Osteoblast (primary cell): Measurements from ENCODE around the gene TMCC2. TPM values are rescaled to one million over a fixed set of nuclear protein-coding genes. Genes with fewer than 3 reads are reported as not detected.

ENCODE experiments used
- DNase-seq: peaks from one replicate; pipeline ENCODE4 v3.0.0; 2011; ENCODE audit warnings: low spot score, mixed read lengths; ENCODE audit not compliant: insufficient read length; ENCODE audit errors: missing footprints
- H2AFZ ChIP-seq: 2 replicates; pipeline ENCODE4 v1.6.0; 2011; ENCODE audit warnings: mild to moderate bottlenecking, low read length
- H3K27ac ChIP-seq: 2 replicates; pipeline ENCODE4 v1.5.1; 2011; ENCODE audit warnings: mild to moderate bottlenecking, low read depth, low read length, moderate library complexity
- H3K27me3 ChIP-seq: 2 replicates; pipeline ENCODE4 v1.6.0; 2012; ENCODE audit warnings: mild to moderate bottlenecking, control low read depth, inconsistent platforms, low read length, moderate library complexity; ENCODE audit not compliant: insufficient read depth
- H3K36me3 ChIP-seq: 2 replicates; pipeline ENCODE4 v1.5.1; 2011; ENCODE audit warnings: mild to moderate bottlenecking, low read length, control low read depth, moderate library complexity; ENCODE audit not compliant: insufficient read depth
- H3K4me1 ChIP-seq: 2 replicates; pipeline ENCODE4 v1.5.1; 2011; ENCODE audit warnings: mild to moderate bottlenecking, low read length, control low read depth, moderate library complexity; ENCODE audit not compliant: insufficient read depth
- H3K4me2 ChIP-seq: 2 replicates; pipeline ENCODE4 v1.6.0; 2011; ENCODE audit warnings: mild to moderate bottlenecking, low read length; ENCODE audit not compliant: insufficient read depth
- H3K4me3 ChIP-seq: fragments of 200-600 bp; sonication (generic); 3 replicates; pipeline ENCODE4 v1.5.1; 2012; ENCODE audit warnings: mild to moderate bottlenecking, low read length, inconsistent platforms; ENCODE audit not compliant: insufficient read depth
- H3K79me2 ChIP-seq: 2 replicates; pipeline ENCODE4 v1.6.0; 2012; ENCODE audit warnings: mild to moderate bottlenecking, low read length, control low read depth, inconsistent platforms; ENCODE audit not compliant: insufficient read depth
- H3K9me3 ChIP-seq: 2 replicates; pipeline ENCODE4 v1.5.1; 2011; ENCODE audit warnings: low read depth, low read length, control low read depth
- H4K20me1 ChIP-seq: 2 replicates; pipeline ENCODE4 v1.6.0; 2012; ENCODE audit warnings: mild to moderate bottlenecking, low read length, control low read depth; ENCODE audit not compliant: insufficient read depth
- total RNA-seq: library from RNA; depleted of rRNA; stranded (reverse); fragments of >200 nt; gene quantifications from 2 replicates; pipeline ENCODE4 v1.2.3, GENCODE V29; 2012
- TF ChIP-seq, protein P1 (sequence below): IDR thresholded peaks from 2 replicates; pipeline ENCODE4 v1.5.1; 2011; ENCODE audit warnings: mild to moderate bottlenecking, low read depth, low read length, moderate library complexity; ENCODE audit errors: extremely low read depth

Gene TMCC2
- total RNA-seq, 1 donor: 1.8 TPM

- Histone ChIP-seq H3K36me3 (peaks cover 40% of the 10 kb centered on the region), H3K27me3 (no peaks in the 10 kb centered on the region), H3K79me2 (no peaks in the 10 kb centered on the region), H3K4me1 (peaks cover 42% of the 10 kb centered on the region), H3K4me3 (peak overlapping the region; percentile 33), H3K4me2 (peak overlapping the region; percentile 44), H4K20me1 (no peaks in the 10 kb centered on the region), H3K27ac (peak overlapping the region; percentile 99), H3K9me3 (no peaks in the 10 kb centered on the region), H2AFZ (no peak overlapping the region)
- peak; percentile 81 for DNase-seq
- TF ChIP-seq, protein P1, sequence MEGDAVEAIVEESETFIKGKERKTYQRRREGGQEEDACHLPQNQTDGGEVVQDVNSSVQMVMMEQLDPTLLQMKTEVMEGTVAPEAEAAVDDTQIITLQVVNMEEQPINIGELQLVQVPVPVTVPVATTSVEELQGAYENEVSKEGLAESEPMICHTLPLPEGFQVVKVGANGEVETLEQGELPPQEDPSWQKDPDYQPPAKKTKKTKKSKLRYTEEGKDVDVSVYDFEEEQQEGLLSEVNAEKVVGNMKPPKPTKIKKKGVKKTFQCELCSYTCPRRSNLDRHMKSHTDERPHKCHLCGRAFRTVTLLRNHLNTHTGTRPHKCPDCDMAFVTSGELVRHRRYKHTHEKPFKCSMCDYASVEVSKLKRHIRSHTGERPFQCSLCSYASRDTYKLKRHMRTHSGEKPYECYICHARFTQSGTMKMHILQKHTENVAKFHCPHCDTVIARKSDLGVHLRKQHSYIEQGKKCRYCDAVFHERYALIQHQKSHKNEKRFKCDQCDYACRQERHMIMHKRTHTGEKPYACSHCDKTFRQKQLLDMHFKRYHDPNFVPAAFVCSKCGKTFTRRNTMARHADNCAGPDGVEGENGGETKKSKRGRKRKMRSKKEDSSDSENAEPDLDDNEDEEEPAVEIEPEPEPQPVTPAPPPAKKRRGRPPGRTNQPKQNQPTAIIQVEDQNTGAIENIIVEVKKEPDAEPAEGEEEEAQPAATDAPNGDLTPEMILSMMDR: no peak
Observed at GRCh38 chr1:205301842-205302588, 74.3 kb downstream of the TMCC2 start.

- Histone ChIP-seq H3K4me1 (peaks cover 34% of the 10 kb centered on the region), H4K20me1 (no peaks in the 10 kb centered on the region), H2AFZ (no peak overlapping the region), H3K27ac (no peak overlapping the region), H3K9me3 (no peaks in the 10 kb centered on the region), H3K27me3 (no peaks in the 10 kb centered on the region), H3K4me3 (no peak overlapping the region), H3K36me3 (peaks cover 53% of the 10 kb centered on the region), H3K4me2 (no peak overlapping the region), H3K79me2 (peaks cover 3% of the 10 kb centered on the region)
- TF ChIP-seq, protein P1: no peak
- peak; percentile 58 for DNase-seq
Observed at GRCh38 chr1:205303247-205303888, 75.6 kb downstream of the TMCC2 start.

- Histone ChIP-seq H4K20me1 (no peaks in the 10 kb centered on the region), H3K4me1 (peaks cover 27% of the 10 kb centered on the region), H3K36me3 (peaks cover 61% of the 10 kb centered on the region), H3K4me3 (no peak overlapping the region), H3K27me3 (no peaks in the 10 kb centered on the region), H3K9me3 (no peaks in the 10 kb centered on the region), H3K79me2 (peaks cover 9% of the 10 kb centered on the region), H3K4me2 (no peak overlapping the region), H3K27ac (no peak overlapping the region), H2AFZ (no peak overlapping the region)
- DNase-seq: no peak
- TF ChIP-seq, protein P1: no peak
Observed at GRCh38 chr1:205304046-205304694, 76.4 kb downstream of the TMCC2 start.

DNA sequence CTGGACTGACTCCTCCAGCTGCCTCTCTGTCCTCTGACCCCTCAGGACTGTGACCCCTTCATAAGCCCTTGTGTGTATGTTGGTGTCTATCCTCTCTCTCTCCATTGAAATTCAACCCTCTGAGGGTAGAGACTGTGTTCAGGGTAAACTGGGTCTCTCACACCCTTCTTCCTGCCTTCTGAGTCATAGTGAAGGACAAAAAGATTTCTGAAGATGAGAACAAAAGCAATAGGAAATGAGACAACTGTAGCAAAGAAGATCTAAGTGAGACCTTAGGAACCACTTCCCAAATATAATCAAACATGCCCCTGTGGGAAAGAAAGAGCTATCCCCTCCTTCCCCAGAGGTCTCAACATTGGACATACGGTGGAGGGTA is 76.9 kb downstream of the TMCC2 start:
- Histone ChIP-seq H3K4me1 (peaks cover 27% of the 10 kb centered on the region), H3K9me3 (no peaks in the 10 kb centered on the region), H3K27ac (peak overlapping the region; percentile 42), H3K36me3 (peaks cover 66% of the 10 kb centered on the region), H3K79me2 (peaks cover 10% of the 10 kb centered on the region), H3K4me3 (no peak overlapping the region), H4K20me1 (peaks cover under 1% of the 10 kb centered on the region), H3K27me3 (no peaks in the 10 kb centered on the region), H3K4me2 (no peak overlapping the region), H2AFZ (no peak overlapping the region)
- no peak for DNase-seq
- TF ChIP-seq, protein P1: no peak
